Measurements from ENCODE around the gene PLCB2. TPM values are rescaled to one million over a fixed set of nuclear protein-coding genes. Genes with fewer than 3 reads are reported as not detected.

The PLCB2 gene
- polyA plus RNA-seq, 1 donor (not counting 4 experiments of a cell fraction or from before 2014, with no cell fraction given), result 0.73 TPM

DNA sequence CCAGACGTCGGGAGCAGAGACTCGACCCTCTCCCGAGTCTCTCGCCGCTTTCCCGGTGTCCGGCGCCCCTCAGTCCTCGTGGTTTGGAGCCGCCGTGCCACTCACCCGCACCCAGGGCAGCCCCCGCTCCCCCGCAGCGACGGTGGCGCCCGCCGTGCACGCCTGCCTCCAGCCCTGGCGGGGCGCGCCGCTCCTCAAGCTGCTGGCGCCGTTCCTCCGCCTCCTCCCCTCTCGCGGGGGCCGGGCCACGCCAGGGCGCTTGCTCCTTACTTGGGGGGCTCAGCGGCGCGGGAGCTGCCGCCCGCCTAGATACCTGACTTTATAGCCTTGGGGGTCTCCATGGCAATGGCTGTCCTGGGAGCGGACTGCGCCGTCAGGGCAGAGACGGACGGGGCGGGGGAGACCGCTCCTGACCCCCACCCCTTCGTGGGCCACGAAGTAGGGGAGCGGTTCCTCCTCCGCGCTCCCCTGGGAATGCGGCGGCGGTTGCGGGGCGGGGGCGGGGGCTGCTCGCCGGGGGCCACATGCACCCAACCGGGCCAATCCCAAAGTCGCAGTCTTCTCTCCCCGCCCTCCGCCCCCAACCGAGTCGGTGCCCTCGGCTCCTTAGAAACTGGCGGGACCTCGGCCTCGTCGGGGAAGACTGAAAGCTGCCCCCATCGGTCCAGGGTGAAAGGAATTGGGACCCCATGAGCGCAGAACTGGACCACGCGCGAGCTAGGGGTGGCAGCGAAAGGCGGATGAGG lies 24.7 kb downstream of the PLCB2 start, which contains the start of gene ANKRD63:
Gene ANKRD63, minus strand, starts transcription at position 196 of the 746 bp plus-strand sequence. CDS start 478 bp downstream, outside the sequence.
- Histone ChIP-seq H3K4me1 (ENCODE audit: control insufficient read depth, extremely low read depth, insufficient read depth, low read length) (peaks cover 14% of the 10 kb centered on the region), H4K20me1 (ENCODE audit: control insufficient read depth, extremely low read depth, insufficient read depth, low read length) (peaks cover 2% of the 10 kb centered on the region), H2AFZ (ENCODE audit: control insufficient read depth, low read length) (peak within 1 kb of the TSS; percentile 51), H3K4me3 (ENCODE audit: control insufficient read depth in 2 of 3, extremely low read depth in 1 of 3, insufficient read depth in 2 of 3, low read depth in 1 of 3, low read length in 3 of 3) (peak within 1 kb of the TSS; percentile 29 to 62 (median 55)), H3K27ac (ENCODE audit: control insufficient read depth, insufficient read depth, low read length) (no peak within 1 kb of the TSS), H3K4me2 (ENCODE audit: control insufficient read depth, extremely low read depth, insufficient read depth, low read depth, low read length) (peak within 1 kb of the TSS; percentile 76), H3K9ac (ENCODE audit: control insufficient read depth, extremely low read depth, insufficient read depth, low read length) (no peak within 1 kb of the TSS), H3K9me3 (ENCODE audit: control insufficient read depth, low read depth, low read length) (no peaks in the 10 kb centered on the region), H3K9me1 (ENCODE audit: control insufficient read depth, extremely low read depth, insufficient read depth, low read length) (no peaks in the 10 kb centered on the region), H3K27me3 (ENCODE audit: control insufficient read depth, extremely low read depth, insufficient read depth, low read length) (peaks cover 45% of the 10 kb centered on the region), H3K36me3 (ENCODE audit: control insufficient read depth in 2 of 2, extremely low read depth in 1 of 2, insufficient read depth in 2 of 2, low read length in 2 of 2) (no peaks in the 10 kb centered on the region), H3K79me2 (ENCODE audit: control insufficient read depth, insufficient read depth, low read length) (no peaks in the 10 kb centered on the region)
- DNase-seq (ENCODE audit: low read depth, low spot score), result no peak
- no peak for TF ChIP-seq EZH2 (IDR thresholded peaks at IDR 0.05; ENCODE audit: low read length)
- TF ChIP-seq, protein P1, sequence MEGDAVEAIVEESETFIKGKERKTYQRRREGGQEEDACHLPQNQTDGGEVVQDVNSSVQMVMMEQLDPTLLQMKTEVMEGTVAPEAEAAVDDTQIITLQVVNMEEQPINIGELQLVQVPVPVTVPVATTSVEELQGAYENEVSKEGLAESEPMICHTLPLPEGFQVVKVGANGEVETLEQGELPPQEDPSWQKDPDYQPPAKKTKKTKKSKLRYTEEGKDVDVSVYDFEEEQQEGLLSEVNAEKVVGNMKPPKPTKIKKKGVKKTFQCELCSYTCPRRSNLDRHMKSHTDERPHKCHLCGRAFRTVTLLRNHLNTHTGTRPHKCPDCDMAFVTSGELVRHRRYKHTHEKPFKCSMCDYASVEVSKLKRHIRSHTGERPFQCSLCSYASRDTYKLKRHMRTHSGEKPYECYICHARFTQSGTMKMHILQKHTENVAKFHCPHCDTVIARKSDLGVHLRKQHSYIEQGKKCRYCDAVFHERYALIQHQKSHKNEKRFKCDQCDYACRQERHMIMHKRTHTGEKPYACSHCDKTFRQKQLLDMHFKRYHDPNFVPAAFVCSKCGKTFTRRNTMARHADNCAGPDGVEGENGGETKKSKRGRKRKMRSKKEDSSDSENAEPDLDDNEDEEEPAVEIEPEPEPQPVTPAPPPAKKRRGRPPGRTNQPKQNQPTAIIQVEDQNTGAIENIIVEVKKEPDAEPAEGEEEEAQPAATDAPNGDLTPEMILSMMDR (optimal IDR thresholded peaks at IDR 0.05 in 1 of 3, IDR thresholded peaks at IDR 0.05 in 1 of 3, conservative IDR thresholded peaks at IDR 0.05 in 1 of 3; ENCODE audit: extremely low read depth in 1 of 3, insufficient read depth in 2 of 3, low read length in 3 of 3), result no peak
- dilution Hi-C loops (cut with MboI; ENCODE audit: extremely low pct_ligation_motif_present, low sequenced_read_pairs), result no loop called here
- no peak for FAIRE-seq

DNA sequence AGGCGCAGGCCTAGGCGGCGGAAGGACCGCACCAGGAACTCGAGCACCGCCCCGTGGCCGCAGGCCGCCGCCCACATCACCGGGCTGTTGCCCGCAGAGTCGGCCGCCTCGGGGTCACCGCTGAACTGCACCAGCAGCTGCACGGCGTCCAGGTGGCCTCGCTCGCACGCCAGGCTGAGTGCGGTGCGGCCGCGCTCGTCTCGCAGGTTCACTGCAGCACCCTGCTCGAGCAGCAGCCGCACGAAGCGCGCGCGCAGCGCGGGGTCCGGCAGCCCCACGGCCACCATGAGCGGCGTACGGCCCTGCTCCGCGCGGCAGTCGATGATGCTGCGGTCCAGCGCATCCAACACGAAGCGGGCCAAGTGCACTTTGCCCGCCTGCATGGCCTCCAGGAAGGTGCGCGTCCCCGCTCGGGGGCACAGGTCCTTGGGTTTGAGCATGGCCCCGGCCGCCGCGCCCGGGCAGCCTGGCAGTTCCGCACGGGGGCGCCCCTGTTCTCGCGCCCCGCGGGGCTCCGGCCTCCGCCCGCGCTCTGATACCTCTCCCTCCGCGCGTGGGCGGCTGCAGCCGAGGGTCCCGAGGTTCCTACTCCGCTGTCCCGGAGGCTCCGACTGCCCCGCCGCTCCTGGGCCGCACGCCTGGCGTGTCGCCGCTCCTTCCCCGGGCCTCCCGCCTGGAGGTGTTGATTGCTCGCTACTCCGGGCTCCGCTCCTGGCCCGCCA lies 25.4 kb downstream of the PLCB2 start:
- Histone ChIP-seq H3K9me1 (ENCODE audit: control insufficient read depth, extremely low read depth, insufficient read depth, low read length) (no peaks in the 10 kb centered on the region), H3K9ac (ENCODE audit: control insufficient read depth, extremely low read depth, insufficient read depth, low read length) (no peak overlapping the region), H2AFZ (ENCODE audit: control insufficient read depth, low read length) (peak overlapping the region; percentile 51), H3K79me2 (ENCODE audit: control insufficient read depth, insufficient read depth, low read length) (no peaks in the 10 kb centered on the region), H4K20me1 (ENCODE audit: control insufficient read depth, extremely low read depth, insufficient read depth, low read length) (peaks cover 2% of the 10 kb centered on the region), H3K4me1 (ENCODE audit: control insufficient read depth, extremely low read depth, insufficient read depth, low read length) (peaks cover 14% of the 10 kb centered on the region), H3K4me2 (ENCODE audit: control insufficient read depth, extremely low read depth, insufficient read depth, low read depth, low read length) (peak overlapping the region; percentile 76), H3K36me3 (ENCODE audit: control insufficient read depth in 2 of 2, extremely low read depth in 1 of 2, insufficient read depth in 2 of 2, low read length in 2 of 2) (peaks cover 0 to 2% of the 10 kb centered on the region in 2 experiments), H3K27ac (ENCODE audit: control insufficient read depth, insufficient read depth, low read length) (no peak overlapping the region), H3K9me3 (ENCODE audit: control insufficient read depth, low read depth, low read length) (no peaks in the 10 kb centered on the region), H3K4me3 (ENCODE audit: control insufficient read depth in 2 of 3, extremely low read depth in 1 of 3, insufficient read depth in 2 of 3, low read depth in 1 of 3, low read length in 3 of 3) (peak overlapping the region; percentile 29 to 62 (median 55)), H3K27me3 (ENCODE audit: control insufficient read depth, extremely low read depth, insufficient read depth, low read length) (peaks cover 45% of the 10 kb centered on the region)
- peak; percentile 55 for TF ChIP-seq EZH2 (IDR thresholded peaks at IDR 0.05; ENCODE audit: low read length)
- TF ChIP-seq, protein P1 (optimal IDR thresholded peaks at IDR 0.05 in 1 of 3, IDR thresholded peaks at IDR 0.05 in 1 of 3, conservative IDR thresholded peaks at IDR 0.05 in 1 of 3; ENCODE audit: extremely low read depth in 1 of 3, insufficient read depth in 2 of 3, low read length in 3 of 3), result peak in 2 of 3 experiments; percentile 46 to 64
- no peak for FAIRE-seq
- no peak for DNase-seq (ENCODE audit: low read depth, low spot score)
- dilution Hi-C loops (cut with MboI; ENCODE audit: extremely low pct_ligation_motif_present, low sequenced_read_pairs), result no loop called here

All from keratinocyte (primary cell).